ENCODE data around the gene AMMECR1. TPM values are rescaled to one million over a fixed set of nuclear protein-coding genes. Genes with fewer than 3 reads are reported as not detected.

AMMECR1 gene
- total and polyA plus RNA-seq, 12 donors, result 0.59 to 1.8 (median 0.99) TPM

GRCh38 chrX:110212299-110212698 is 105.6 kb downstream of the AMMECR1 start:
- Histone ChIP-seq H3K27ac (no peak overlapping the region), H3K4me3 (no peak overlapping the region), H3K27me3 (peaks cover 0 to 20% (median 0%) of the 10 kb centered on the region in 7 donors), H3K4me1 (no peaks in the 10 kb centered on the region), H3K9me3 (no peaks in the 10 kb centered on the region), H3K36me3 (no peaks in the 10 kb centered on the region)
- no peak for TF ChIP-seq CTCF (IDR thresholded peaks at IDR 0.05)
- intact Hi-C loops (cut with DNase I), result no loop called here
- WGBS, 2 donors, result 94 to 95% methylated on average over 3 of the region's 3 CpGs
- no peak for DNase-seq
- no peak for ATAC-seq

- no peak overlapping the region for H3K27ac ChIP-seq
- WGBS, 2 donors, result 100% methylated on average over 1 of the region's 1 CpG
- no peak overlapping the region for H3K4me3 ChIP-seq
- no peaks in the 10 kb centered on the region for H3K9me3 ChIP-seq
- H3K36me3 ChIP-seq, result no peaks in the 10 kb centered on the region
- intact Hi-C loops (cut with DNase I), result no loop called here
- DNase-seq, result no peak
- no peaks in the 10 kb centered on the region for H3K4me1 ChIP-seq
- TF ChIP-seq CTCF (IDR thresholded peaks at IDR 0.05), result no peak
- peaks cover 0 to 24% (median 0%) of the 10 kb centered on the region in 7 donors for H3K27me3 ChIP-seq
- no peak for ATAC-seq
Measured at GRCh38 chrX:110211340-110211739, 106.5 kb downstream of the AMMECR1 start.

GRCh38 chrX:110210417-110211139 is 107.3 kb downstream of the AMMECR1 start:
- Histone ChIP-seq H3K4me3 (no peak overlapping the region), H3K9me3 (no peaks in the 10 kb centered on the region), H3K27ac (no peak overlapping the region), H3K36me3 (no peaks in the 10 kb centered on the region), H3K4me1 (no peaks in the 10 kb centered on the region), H3K27me3 (peaks cover 0 to 26% (median 0%) of the 10 kb centered on the region in 7 donors)
- no peak for TF ChIP-seq CTCF (IDR thresholded peaks at IDR 0.05)
- WGBS, 2 donors, result 58 to 61% methylated on average over 5 of the region's 5 CpGs
- intact Hi-C loops (cut with DNase I), result no loop called here
- ATAC-seq, result no peak
- no peak for DNase-seq

GRCh38 chrX:110208092-110208491 is 109.8 kb downstream of the AMMECR1 start:
- Histone ChIP-seq H3K36me3 (no peaks in the 10 kb centered on the region), H3K27me3 (peaks cover 0 to 32% (median 0%) of the 10 kb centered on the region in 7 donors), H3K4me3 (no peak overlapping the region), H3K27ac (no peak overlapping the region), H3K4me1 (no peaks in the 10 kb centered on the region), H3K9me3 (no peaks in the 10 kb centered on the region)
- no peak for TF ChIP-seq CTCF (IDR thresholded peaks at IDR 0.05)
- WGBS, 2 donors, result 97 to 100% methylated on average over 2 of the region's 2 CpGs
- DNase-seq (no peak), ATAC-seq (no peak)
- intact Hi-C loops (cut with DNase I), result no loop called here
